ENCODE measurements around the gene PCDH9. TPM values are rescaled to one million over a fixed set of nuclear protein-coding genes. Genes with fewer than 3 reads are reported as not detected.

The PCDH9 gene
- total RNA-seq, 1 experiment from 2014 or later: 5.8 TPM

DNA sequence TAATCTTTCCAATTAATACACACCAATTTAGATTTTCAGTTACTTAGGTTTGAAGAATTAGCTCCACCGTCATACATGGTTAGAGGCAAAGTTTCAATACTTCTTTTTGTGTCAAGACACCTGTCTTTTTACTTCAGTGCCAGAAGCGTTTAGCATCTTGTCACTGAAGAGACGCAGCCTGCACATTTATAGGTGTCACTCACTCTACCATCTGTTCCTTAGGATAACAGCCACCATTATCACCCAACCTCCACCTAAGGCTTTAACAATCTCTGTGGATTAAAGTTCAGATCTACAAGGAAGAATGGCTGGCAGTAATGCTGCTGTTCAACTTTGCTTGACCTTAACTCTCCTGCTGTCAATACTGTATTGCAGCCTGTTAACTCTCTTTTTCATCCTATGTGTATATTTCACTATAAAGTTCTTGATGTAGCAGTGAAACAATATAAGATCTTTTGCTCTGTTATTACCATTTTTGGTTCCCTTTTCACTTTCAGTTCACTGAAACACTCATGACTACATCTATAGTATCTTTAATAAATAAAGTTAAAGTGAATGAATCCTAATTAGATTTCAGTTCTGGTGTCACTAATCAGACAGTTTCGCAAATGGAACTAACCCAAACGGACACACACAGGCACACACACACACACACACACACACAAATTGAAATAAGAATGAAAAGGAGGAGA lies 435.6 kb downstream of the PCDH9 start:
- BruUV-seq (replicated peaks): no TSS peak
- Histone ChIP-seq H3K4me1 (ENCODE audit: insufficient read depth, low read length, poor library complexity, severe bottlenecking) (no peaks in the 10 kb centered on the region), H3K9me3 (ENCODE audit: low read depth, low read length, poor library complexity, severe bottlenecking) (no peaks in the 10 kb centered on the region), H3K27ac (ENCODE audit: low read depth, low read length, poor library complexity, severe bottlenecking) (no peak overlapping the region), H3K4me3 (ENCODE audit: low read depth, low read length, poor library complexity, severe bottlenecking) (no peak overlapping the region), H3K27me3 (replicated peaks; ENCODE audit: insufficient read depth, low read depth, low read length, poor library complexity) (no peaks in the 10 kb centered on the region), H3K36me3 (ENCODE audit: insufficient read depth, low read length, poor library complexity, severe bottlenecking) (no peaks in the 10 kb centered on the region)
- CTCF ChIA-PET: no interaction called here
- no peak for DNase-seq (ENCODE audit: low spot score)
- POLR2A ChIA-PET (ENCODE audit: low non-redundant PET): no interaction called here
- TF ChIP-seq EZH2 (IDR thresholded peaks at IDR 0.05; ENCODE audit: borderline replicate concordance, low read depth, low read length, poor library complexity, severe bottlenecking): no peak
- TF ChIP-seq CTCF (conservative IDR thresholded peaks at IDR 0.05; ENCODE audit: low read depth, low read length): no peak
- intact Hi-C loops (cut with micrococcal nuclease; ENCODE audit: unreplicated experiment): no loop called here

GRCh38 chr13:66790861-66791260 lies 439.3 kb downstream of the PCDH9 start:
- H3K4me3 ChIP-seq (ENCODE audit: low read depth, low read length, poor library complexity, severe bottlenecking): no peak overlapping the region
- H3K27ac ChIP-seq (ENCODE audit: low read depth, low read length, poor library complexity, severe bottlenecking): no peak overlapping the region
- H3K27me3 ChIP-seq (replicated peaks; ENCODE audit: insufficient read depth, low read depth, low read length, poor library complexity): no peaks in the 10 kb centered on the region
- no peak for DNase-seq (ENCODE audit: low spot score)
- intact Hi-C loops (cut with micrococcal nuclease; ENCODE audit: unreplicated experiment): no loop called here
- no TSS peak for BruUV-seq (replicated peaks)
- H3K36me3 ChIP-seq (ENCODE audit: insufficient read depth, low read length, poor library complexity, severe bottlenecking): no peaks in the 10 kb centered on the region
- H3K4me1 ChIP-seq (ENCODE audit: insufficient read depth, low read length, poor library complexity, severe bottlenecking): no peaks in the 10 kb centered on the region
- ChIA-PET CTCF (no interaction called here), POLR2A (ENCODE audit: low non-redundant PET) (no interaction called here)
- H3K9me3 ChIP-seq (ENCODE audit: low read depth, low read length, poor library complexity, severe bottlenecking): no peaks in the 10 kb centered on the region
- TF ChIP-seq CTCF (conservative IDR thresholded peaks at IDR 0.05; ENCODE audit: low read depth, low read length) (no peak), EZH2 (IDR thresholded peaks at IDR 0.05; ENCODE audit: borderline replicate concordance, low read depth, low read length, poor library complexity, severe bottlenecking) (no peak)

DNA sequence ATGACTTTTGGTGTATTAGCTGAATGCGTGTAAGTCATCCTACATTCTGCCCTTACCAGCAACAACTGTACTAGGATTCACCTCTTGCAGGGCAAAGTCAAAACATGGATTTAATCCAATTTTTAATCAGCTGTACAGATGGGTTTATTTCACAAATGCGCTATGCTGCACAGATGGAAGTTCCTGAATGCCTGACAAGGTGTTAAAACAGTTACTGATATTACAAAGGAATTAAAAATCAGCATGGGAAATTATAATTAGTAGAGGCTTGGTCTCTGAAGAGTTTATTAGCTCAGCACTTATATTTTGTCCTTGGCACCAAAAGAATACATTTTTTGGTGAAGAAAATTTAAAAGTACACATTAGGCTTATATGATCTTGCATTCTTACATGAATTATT lies 448.9 kb downstream of the PCDH9 start:
- H3K36me3 ChIP-seq (ENCODE audit: insufficient read depth, low read length, poor library complexity, severe bottlenecking): no peaks in the 10 kb centered on the region
- H3K9me3 ChIP-seq (ENCODE audit: low read depth, low read length, poor library complexity, severe bottlenecking): no peaks in the 10 kb centered on the region
- intact Hi-C loops (cut with micrococcal nuclease; ENCODE audit: unreplicated experiment): no loop called here
- H3K4me1 ChIP-seq (ENCODE audit: insufficient read depth, low read length, poor library complexity, severe bottlenecking): no peaks in the 10 kb centered on the region
- DNase-seq (ENCODE audit: low spot score): no peak
- H3K4me3 ChIP-seq (ENCODE audit: low read depth, low read length, poor library complexity, severe bottlenecking): no peak overlapping the region
- BruUV-seq (replicated peaks): no TSS peak
- H3K27me3 ChIP-seq (replicated peaks; ENCODE audit: insufficient read depth, low read depth, low read length, poor library complexity): no peaks in the 10 kb centered on the region
- H3K27ac ChIP-seq (ENCODE audit: low read depth, low read length, poor library complexity, severe bottlenecking): no peak overlapping the region
- ChIA-PET POLR2A (ENCODE audit: low non-redundant PET) (no interaction called here), CTCF (no interaction called here)
- TF ChIP-seq EZH2 (IDR thresholded peaks at IDR 0.05; ENCODE audit: borderline replicate concordance, low read depth, low read length, poor library complexity, severe bottlenecking): no peak
- TF ChIP-seq CTCF (conservative IDR thresholded peaks at IDR 0.05; ENCODE audit: low read depth, low read length): no peak

Data from A673 (cell line).